HepG2 (cell line): Measurements from ENCODE around the gene TUBG2. TPM values are rescaled to one million over a fixed set of nuclear protein-coding genes. Genes with fewer than 3 reads are reported as not detected.
A peak's percentile ranks its signal among the peaks of the same experiment; 100 is the strongest.

ENCODE experiments used
- AGO2 ChIP-seq: fragments of 200-400 bp; formaldehyde crosslinking; optimal IDR thresholded peaks from 2 replicates; pipeline ENCODE3; 2017; ENCODE audit warnings: mild to moderate bottlenecking, low read depth, low read length, moderate library complexity
- ARNTL ChIP-seq: sonication (generic); formaldehyde crosslinking; IDR thresholded peaks from 2 replicates; pipeline ENCODE4 v1.4.0; 2020; ENCODE audit warnings: mild to moderate bottlenecking, missing genetic modification reagents
- CBFB ChIP-seq: sonication (generic); formaldehyde crosslinking; IDR thresholded peaks from 2 replicates; pipeline ENCODE4 v1.4.0; 2020; ENCODE audit warnings: missing genetic modification reagents
- DMTF1 ChIP-seq: sonication (generic); formaldehyde crosslinking; IDR thresholded peaks from 2 replicates; pipeline ENCODE4 v1.4.0; 2020; ENCODE audit warnings: mild to moderate bottlenecking, missing genetic modification reagents
- ESRRA ChIP-seq: sonication (generic); formaldehyde crosslinking; IDR thresholded peaks from 2 replicates; pipeline ENCODE4 v1.5.1; 2020; ENCODE audit warnings: mild to moderate bottlenecking, low read depth, missing genetic modification reagents
- MEIS1 ChIP-seq: sonication (generic); formaldehyde crosslinking; IDR thresholded peaks from 2 replicates; pipeline ENCODE4 v1.9.0; 2021; ENCODE audit warnings: mild to moderate bottlenecking, missing genetic modification reagents, moderate library complexity, borderline replicate concordance
- RBFOX2 ChIP-seq: fragments of 200-400 bp; formaldehyde crosslinking; IDR thresholded peaks from 2 replicates; pipeline ENCODE4 v1.6.1; 2017; ENCODE audit warnings: low read depth, mild to moderate bottlenecking, low read length
- REST ChIP-seq, 2 experiments: IDR thresholded peaks; 2 replicates each; pipeline ENCODE4 v1.6.1; 2011 to 2012; ENCODE audit warnings: low read length in 2 of 2, borderline replicate concordance in 1 of 2, low read depth in 1 of 2, mild to moderate bottlenecking in 1 of 2, moderate library complexity in 1 of 2
- ZNF407 ChIP-seq: sonication (generic); formaldehyde crosslinking; IDR thresholded peaks from one replicate; pipeline ENCODE4 v1.5.1; 2020; ENCODE audit warnings: mild to moderate bottlenecking, missing genetic modification reagents; ENCODE audit errors: not compliant biosample characterization
- ZNF614 ChIP-seq: IDR thresholded peaks from 2 replicates; pipeline ENCODE4 v1.6.1; 2018; ENCODE audit warnings: missing biosample characterization, missing genetic modification reagents, inconsistent platforms, borderline replicate concordance
- ZNF770 ChIP-seq: sonication (generic); formaldehyde crosslinking; IDR thresholded peaks from 2 replicates; pipeline ENCODE4 v1.5.0; 2020; ENCODE audit warnings: mild to moderate bottlenecking, missing genetic modification reagents
- polyA plus RNA-seq, 8 experiments: library from polyadenylated mRNA; depleted of rRNA in 3 of 8; stranded (reverse) in 7 of 8; unstranded in 1 of 8; fragments of >200 nt; fragmentation: Illumina TruSeq in 4 of 8; extraction: Trizol in 4 of 8; gene quantifications; 2 replicates each; pipeline versions ENCODE4 v1.2.1 to v1.2.3, GENCODE V29; 2011 to 2016; ENCODE audit warnings: low read depth in 4 of 8, missing spikeins in 1 of 8, mixed read lengths in 1 of 8; ENCODE audit not compliant: insufficient read depth in 1 of 8
- total RNA-seq, 5 experiments: library from RNA; depleted of rRNA; stranded (reverse); fragments of >200 nt; fragmentation: Illumina TruSeq; extraction: Trizol; gene quantifications; 2 replicates each; pipeline ENCODE4 v1.2.3, GENCODE V29; 2016; ENCODE audit warnings: low read depth in 1 of 5

TUBG2 gene
- total and polyA plus RNA-seq, 2 of the 13 experiments (the other 11 are each of a cell fraction or from before 2014, with no cell fraction given): 16.0 to 42.3 TPM

- no peak for TF ChIP-seq ZNF407 (CRISPR knock-in tag)
- peak; percentile 61; the same call in 1 of the 2 replicates for TF ChIP-seq RBFOX2
- no peak for TF ChIP-seq ZNF770 (CRISPR knock-in tag)
- peak; percentile 47 to 81 for TF ChIP-seq REST (IDR thresholded peaks at IDR 0.05; ENCODE audit: borderline replicate concordance in 1 of 2, low read depth in 1 of 2, low read length in 2 of 2)
- TF ChIP-seq AGO2: peak; percentile 14
- peak; percentile 29; the same call in 1 of the 2 replicates for TF ChIP-seq ESRRA (CRISPR knock-in tag)
- TF ChIP-seq MEIS1 (CRISPR knock-in tag): no peak
- 0 out of 2 replicates have a peak, but pooled peaks have one; percentile 50 for TF ChIP-seq DMTF1 (CRISPR knock-in tag)
- peak; percentile 26; the same call in 1 of the 2 replicates for TF ChIP-seq CBFB (CRISPR knock-in tag)
- TF ChIP-seq ZNF614 (CRISPR knock-in tag): no peak
- 0 out of 2 replicates have a peak, but pooled peaks have one; percentile 5 for TF ChIP-seq ARNTL (CRISPR knock-in tag)
Observed at GRCh38 chr17:42675965-42676423, 16.9 kb downstream of the TUBG2 start (continued).
